ENCODE data around the gene CRIP3. TPM values are rescaled to one million over a fixed set of nuclear protein-coding genes. Genes with fewer than 3 reads are reported as not detected.

CRIP3 gene
- total RNA-seq, 2 experiments from 2014 or later, result 1.8 to 2.0 TPM

- no peak for ATAC-seq (ENCODE audit: poor library complexity)
These were observed 23.4 kb downstream of the CRIP3 start for GRCh38 chr6:43284991-43285781.

GRCh38 chr6:43283905-43284304 is 24.7 kb downstream of the CRIP3 start:
- Histone ChIP-seq H3K27me3 (ENCODE audit: control insufficient read depth in 1 of 2, insufficient read depth in 2 of 2, low read length in 2 of 2) (peaks cover 9 to 13% of the 10 kb centered on the region in 2 experiments), H3K4me3 (ENCODE audit: low read length) (no peak overlapping the region), H3K36me3 (ENCODE audit: insufficient read depth, low read length) (no peaks in the 10 kb centered on the region), H3K27ac (ENCODE audit: low read depth in 1 of 2, low read length in 2 of 2) (no peak overlapping the region), H3K9me3 (ENCODE audit: control insufficient read depth in 1 of 2, insufficient read depth in 1 of 2, low read length in 2 of 2) (no peaks in the 10 kb centered on the region), H3K4me1 (ENCODE audit: insufficient read depth, low read length) (no peaks in the 10 kb centered on the region)
- TF ChIP-seq, protein P1, sequence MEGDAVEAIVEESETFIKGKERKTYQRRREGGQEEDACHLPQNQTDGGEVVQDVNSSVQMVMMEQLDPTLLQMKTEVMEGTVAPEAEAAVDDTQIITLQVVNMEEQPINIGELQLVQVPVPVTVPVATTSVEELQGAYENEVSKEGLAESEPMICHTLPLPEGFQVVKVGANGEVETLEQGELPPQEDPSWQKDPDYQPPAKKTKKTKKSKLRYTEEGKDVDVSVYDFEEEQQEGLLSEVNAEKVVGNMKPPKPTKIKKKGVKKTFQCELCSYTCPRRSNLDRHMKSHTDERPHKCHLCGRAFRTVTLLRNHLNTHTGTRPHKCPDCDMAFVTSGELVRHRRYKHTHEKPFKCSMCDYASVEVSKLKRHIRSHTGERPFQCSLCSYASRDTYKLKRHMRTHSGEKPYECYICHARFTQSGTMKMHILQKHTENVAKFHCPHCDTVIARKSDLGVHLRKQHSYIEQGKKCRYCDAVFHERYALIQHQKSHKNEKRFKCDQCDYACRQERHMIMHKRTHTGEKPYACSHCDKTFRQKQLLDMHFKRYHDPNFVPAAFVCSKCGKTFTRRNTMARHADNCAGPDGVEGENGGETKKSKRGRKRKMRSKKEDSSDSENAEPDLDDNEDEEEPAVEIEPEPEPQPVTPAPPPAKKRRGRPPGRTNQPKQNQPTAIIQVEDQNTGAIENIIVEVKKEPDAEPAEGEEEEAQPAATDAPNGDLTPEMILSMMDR (IDR thresholded peaks at IDR 0.05), result no peak
- DNase-seq (no peak), ATAC-seq (ENCODE audit: poor library complexity) (no peak)
- intact Hi-C loops (cut with DNase I, micrococcal nuclease), result no loop called here
- ChIA-PET POLR2A (no interaction called here), CTCF (no interaction called here)
- Mint-ChIP-seq H3K9me3 (no peaks in the 10 kb centered on the region), H3K27me3 (peaks cover 47% of the 10 kb centered on the region), H3K4me1 (ENCODE audit: low read depth) (no peaks in the 10 kb centered on the region), H3K4me3 (no peak overlapping the region), H3K27ac (no peak overlapping the region), H3K36me3 (ENCODE audit: low read depth) (no peaks in the 10 kb centered on the region)

More at GRCh38 chr6:43284991-43285781, 23.4 kb downstream of the CRIP3 start:
- H3K27ac Mint-ChIP-seq, result no peak overlapping the region
- no peak for DNase-seq
- Histone ChIP-seq H3K36me3 (ENCODE audit: insufficient read depth, low read length) (no peaks in the 10 kb centered on the region), H3K27me3 (ENCODE audit: control insufficient read depth in 1 of 2, insufficient read depth in 2 of 2, low read length in 2 of 2) (peaks cover 9 to 13% of the 10 kb centered on the region in 2 experiments), H3K9me3 (ENCODE audit: control insufficient read depth in 1 of 2, insufficient read depth in 1 of 2, low read length in 2 of 2) (no peaks in the 10 kb centered on the region), H3K4me3 (ENCODE audit: low read length) (no peak overlapping the region), H3K4me1 (ENCODE audit: insufficient read depth, low read length) (no peaks in the 10 kb centered on the region), H3K27ac (ENCODE audit: low read depth in 1 of 2, low read length in 2 of 2) (no peak overlapping the region)
- TF ChIP-seq, protein P1 (IDR thresholded peaks at IDR 0.05), result no peak
- no peaks in the 10 kb centered on the region for H3K4me1 Mint-ChIP-seq (ENCODE audit: low read depth)
- CTCF ChIA-PET, result no interaction called here
- no peak overlapping the region for H3K4me3 Mint-ChIP-seq
- H3K9me3 Mint-ChIP-seq, result no peaks in the 10 kb centered on the region
- intact Hi-C loops (cut with DNase I, micrococcal nuclease), result no loop called here
- no peaks in the 10 kb centered on the region for H3K36me3 Mint-ChIP-seq (ENCODE audit: low read depth)
- H3K27me3 Mint-ChIP-seq, result peaks cover 47% of the 10 kb centered on the region
- POLR2A ChIA-PET, result no interaction called here

- H3K27ac Mint-ChIP-seq, result no peak overlapping the region
- intact Hi-C loops (cut with DNase I, micrococcal nuclease), result no loop called here
- ATAC-seq (ENCODE audit: poor library complexity) (no peak), DNase-seq (no peak)
- Histone ChIP-seq H3K9me3 (ENCODE audit: control insufficient read depth in 1 of 2, insufficient read depth in 1 of 2, low read length in 2 of 2) (no peaks in the 10 kb centered on the region), H3K27me3 (ENCODE audit: control insufficient read depth in 1 of 2, insufficient read depth in 2 of 2, low read length in 2 of 2) (peaks cover 9 to 13% of the 10 kb centered on the region in 2 experiments), H3K4me3 (ENCODE audit: low read length) (no peak overlapping the region), H3K27ac (ENCODE audit: low read depth in 1 of 2, low read length in 2 of 2) (no peak overlapping the region), H3K36me3 (ENCODE audit: insufficient read depth, low read length) (no peaks in the 10 kb centered on the region), H3K4me1 (ENCODE audit: insufficient read depth, low read length) (no peaks in the 10 kb centered on the region)
- H3K27me3 Mint-ChIP-seq, result peaks cover 49% of the 10 kb centered on the region
- TF ChIP-seq, protein P1 (IDR thresholded peaks at IDR 0.05), result no peak
- H3K4me1 Mint-ChIP-seq (ENCODE audit: low read depth), result no peaks in the 10 kb centered on the region
- H3K4me3 Mint-ChIP-seq, result no peak overlapping the region
- POLR2A ChIA-PET, result no interaction called here
- no peaks in the 10 kb centered on the region for H3K9me3 Mint-ChIP-seq
- no peaks in the 10 kb centered on the region for H3K36me3 Mint-ChIP-seq (ENCODE audit: low read depth)
- CTCF ChIA-PET, result no interaction called here
These were observed 25.1 kb downstream of the CRIP3 start for GRCh38 chr6:43283514-43283901.

All from CD4-positive, alpha-beta T cell (primary cell).